GM18498 (cell line): Measurements from ENCODE around the gene TGFBR2.
A peak's percentile ranks its signal among the peaks of the same experiment; 100 is the strongest.

Experiments
- ATAC-seq: cut with Tn5 transposase; IDR thresholded peaks from one replicate; pipeline ENCODE4 v1.9.1; 2021; ENCODE audit warnings: mild to moderate bottlenecking, moderate library complexity; ENCODE audit not compliant: unreplicated experiment

TGFBR2 gene

DNA sequence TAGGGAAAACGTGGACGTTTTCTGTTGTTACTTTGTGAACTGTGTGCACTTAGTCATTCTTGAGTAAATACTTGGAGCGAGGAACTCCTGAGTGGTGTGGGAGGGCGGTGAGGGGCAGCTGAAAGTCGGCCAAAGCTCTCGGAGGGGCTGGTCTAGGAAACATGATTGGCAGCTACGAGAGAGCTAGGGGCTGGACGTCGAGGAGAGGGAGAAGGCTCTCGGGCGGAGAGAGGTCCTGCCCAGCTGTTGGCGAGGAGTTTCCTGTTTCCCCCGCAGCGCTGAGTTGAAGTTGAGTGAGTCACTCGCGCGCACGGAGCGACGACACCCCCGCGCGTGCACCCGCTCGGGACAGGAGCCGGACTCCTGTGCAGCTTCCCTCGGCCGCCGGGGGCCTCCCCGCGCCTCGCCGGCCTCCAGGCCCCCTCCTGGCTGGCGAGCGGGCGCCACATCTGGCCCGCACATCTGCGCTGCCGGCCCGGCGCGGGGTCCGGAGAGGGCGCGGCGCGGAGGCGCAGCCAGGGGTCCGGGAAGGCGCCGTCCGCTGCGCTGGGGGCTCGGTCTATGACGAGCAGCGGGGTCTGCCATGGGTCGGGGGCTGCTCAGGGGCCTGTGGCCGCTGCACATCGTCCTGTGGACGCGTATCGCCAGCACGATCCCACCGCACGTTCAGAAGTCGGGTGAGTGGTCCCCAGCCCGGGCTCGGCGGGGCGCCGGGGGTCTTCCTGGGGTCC is at the start of gene TGFBR2:
Gene TGFBR2, plus strand, starts transcription at position 301 of the 731 bp plus-strand sequence. Its CDS starts 283 bp downstream, at position 584.
- ATAC-seq: peak; percentile 79

DNA sequence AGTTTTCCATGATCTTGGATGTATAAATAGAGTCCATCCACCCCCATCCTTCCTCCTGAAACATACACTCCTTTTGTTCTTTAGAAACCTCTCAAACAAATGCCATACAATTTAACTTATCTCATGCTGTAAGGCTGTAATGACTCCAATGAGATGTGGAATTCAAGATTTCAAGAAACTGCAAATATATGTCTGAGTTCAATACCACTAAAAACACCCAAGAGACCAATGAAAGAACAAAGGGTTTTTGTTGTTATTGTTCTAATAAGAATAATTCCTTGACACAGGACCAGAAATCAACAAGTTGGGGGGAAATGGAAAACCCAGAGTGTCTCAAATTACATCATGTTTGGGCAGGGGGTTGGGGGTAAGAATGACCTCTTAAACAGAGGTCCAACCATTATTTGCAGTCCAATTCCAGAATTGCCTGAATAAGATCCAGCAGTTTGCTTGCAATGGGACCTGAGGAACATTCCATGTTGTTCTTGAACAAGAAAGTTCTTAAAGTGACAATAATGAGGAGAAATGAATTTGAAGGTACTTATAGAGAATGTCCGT is 48.6 kb upstream of the TGFBR2 start:
- ATAC-seq: no peak

- no peak for ATAC-seq
Observed at GRCh38 chr3:30563956-30564355, 42.4 kb upstream of the TGFBR2 start.

DNA sequence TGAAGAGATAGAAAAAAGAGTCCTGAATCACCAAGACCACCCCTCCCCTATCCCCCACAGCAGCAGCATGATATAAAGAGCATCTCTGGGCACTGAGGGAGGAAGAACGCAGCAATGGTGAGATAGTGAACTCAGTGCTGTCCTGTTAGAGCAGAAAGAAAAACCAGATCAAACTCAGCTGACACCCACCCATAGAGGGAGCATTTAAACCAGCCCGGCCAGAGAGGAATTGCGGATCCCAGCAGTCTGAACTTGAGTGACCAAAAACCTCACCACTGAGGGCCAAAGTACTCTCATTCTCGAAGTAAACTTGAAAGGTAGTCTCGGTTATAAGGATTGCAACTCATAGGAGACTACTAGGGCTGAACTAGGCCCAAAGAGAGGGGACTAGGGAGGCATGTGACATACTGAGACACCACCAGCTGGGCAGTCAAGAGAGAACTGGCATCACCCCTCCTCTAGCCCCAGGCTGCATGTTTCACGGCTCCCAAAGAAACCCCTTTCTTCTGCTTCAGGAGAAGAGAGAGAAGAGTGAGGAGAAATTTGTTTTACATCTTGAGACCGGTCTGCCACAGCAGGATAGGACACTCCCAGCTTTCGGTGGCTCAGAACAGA is 39.2 kb upstream of the TGFBR2 start:
- ATAC-seq: no peak

DNA sequence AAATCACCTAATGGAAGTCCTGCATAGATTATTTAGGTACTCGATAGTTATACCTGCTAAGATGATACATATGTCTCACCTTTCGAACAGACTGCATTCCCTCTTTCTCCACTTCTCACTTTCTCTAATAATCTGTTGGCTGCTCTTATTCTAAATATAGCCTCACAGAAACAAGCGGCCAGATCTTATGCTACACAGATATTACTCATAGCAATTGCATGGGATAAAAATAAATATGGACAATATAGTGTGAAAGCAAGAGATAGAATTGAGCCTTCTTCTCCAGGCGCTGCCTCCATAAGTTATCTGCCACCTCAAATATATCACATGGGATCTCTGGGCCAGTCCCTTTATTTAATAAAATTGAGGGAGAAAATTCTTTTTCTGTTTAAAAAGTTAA is 29.5 kb upstream of the TGFBR2 start:
- no peak for ATAC-seq

- ATAC-seq: peak; percentile 91
Observed at GRCh38 chr3:30577788-30578187, 28.6 kb upstream of the TGFBR2 start.

GRCh38 chr3:30578479-30578878 is 27.9 kb upstream of the TGFBR2 start:
- peak; percentile 28 for ATAC-seq

DNA sequence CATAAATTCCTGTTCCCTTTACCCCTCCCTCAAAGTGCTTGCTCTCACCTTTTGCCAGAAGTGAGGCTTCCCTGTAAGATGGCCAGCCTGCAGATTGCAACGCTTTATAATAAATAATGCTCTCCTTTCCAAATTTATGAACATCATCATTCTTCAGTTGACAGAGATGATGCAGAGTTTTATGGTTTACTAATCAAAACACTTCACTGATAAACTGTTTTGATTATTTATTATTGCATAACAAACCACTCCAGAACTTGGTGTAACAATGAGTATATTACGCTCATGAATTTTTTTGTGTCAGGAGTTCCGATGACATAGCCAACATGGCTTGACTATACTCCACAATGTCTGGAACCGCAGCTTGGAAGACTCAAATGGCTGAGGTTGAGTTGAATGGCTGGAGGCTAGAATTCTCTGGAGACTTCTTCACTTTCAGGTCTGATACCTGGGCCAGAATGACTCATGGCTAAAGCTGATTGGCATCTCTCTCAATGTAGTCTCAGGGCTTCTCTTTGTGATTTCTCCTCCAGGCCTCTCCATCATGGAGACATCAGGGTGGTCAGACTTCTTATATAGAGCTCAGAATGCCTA is 27.3 kb upstream of the TGFBR2 start:
- no peak for ATAC-seq

DNA sequence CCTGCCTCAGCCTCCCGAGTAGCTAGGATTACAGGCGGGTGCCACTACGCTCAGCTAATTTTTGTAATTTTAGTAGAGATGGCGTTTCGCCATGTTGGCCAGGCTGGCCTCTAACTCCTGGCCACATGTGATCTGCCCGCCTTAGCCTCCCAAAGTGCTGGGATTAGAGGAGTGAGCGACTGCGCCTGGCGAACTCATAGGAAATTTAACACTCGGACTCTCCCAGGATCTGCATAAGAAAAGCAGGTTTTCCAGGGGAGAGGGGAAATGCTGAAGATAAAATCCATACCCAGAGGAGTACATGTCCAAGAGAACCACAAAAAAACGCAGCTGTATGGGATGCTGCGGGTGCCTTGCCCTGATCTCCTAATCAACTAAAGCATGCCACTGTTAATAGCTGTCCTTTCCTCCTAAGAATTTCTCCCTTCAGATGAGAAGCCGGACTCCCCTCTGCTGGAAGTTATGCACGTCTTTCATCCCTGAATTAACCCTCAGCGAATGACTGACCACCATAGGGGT is 25.3 kb upstream of the TGFBR2 start:
- no peak for ATAC-seq

GRCh38 chr3:30581982-30582381 is 24.4 kb upstream of the TGFBR2 start:
- ATAC-seq: no peak

DNA sequence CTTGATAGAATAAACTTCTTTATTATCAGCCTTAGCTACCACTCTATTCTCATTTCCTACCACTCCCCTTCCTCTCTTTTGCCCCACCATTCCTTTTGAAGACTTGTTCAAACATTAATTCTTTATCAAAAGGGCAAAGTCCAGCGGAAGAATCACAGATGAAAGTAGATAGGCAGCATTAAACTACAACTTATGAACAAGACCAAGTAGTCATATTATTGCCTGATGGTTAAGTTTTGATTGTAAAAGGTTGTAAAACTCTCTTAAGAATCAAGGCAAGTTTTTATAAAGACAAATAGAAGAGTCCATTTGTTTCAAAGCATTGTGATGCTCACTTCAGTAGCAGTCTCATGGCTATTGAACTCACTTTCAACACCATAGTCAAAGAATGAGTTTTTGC is 22.4 kb upstream of the TGFBR2 start:
- ATAC-seq: no peak

DNA sequence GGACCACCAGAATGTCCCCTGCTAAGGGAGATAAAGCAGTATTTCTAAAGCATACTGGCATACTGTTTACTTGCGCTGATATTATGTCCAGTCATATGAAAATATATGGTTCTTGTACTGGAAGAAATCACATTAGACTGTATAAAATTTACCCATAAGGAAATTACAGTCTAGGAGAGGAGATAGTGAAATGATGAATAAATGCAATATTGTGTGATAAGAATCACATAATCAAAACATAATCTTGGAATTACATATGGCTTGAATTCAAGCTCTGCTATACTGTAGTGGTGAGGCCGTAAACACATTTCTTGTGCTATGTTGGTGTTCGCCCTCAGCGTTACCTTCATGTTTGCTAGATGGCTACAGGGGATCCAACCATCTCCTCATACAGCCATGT is 20.7 kb upstream of the TGFBR2 start:
- no peak for ATAC-seq

- no peak for ATAC-seq
Observed at GRCh38 chr3:30586096-30586805, 20.1 kb upstream of the TGFBR2 start.

DNA sequence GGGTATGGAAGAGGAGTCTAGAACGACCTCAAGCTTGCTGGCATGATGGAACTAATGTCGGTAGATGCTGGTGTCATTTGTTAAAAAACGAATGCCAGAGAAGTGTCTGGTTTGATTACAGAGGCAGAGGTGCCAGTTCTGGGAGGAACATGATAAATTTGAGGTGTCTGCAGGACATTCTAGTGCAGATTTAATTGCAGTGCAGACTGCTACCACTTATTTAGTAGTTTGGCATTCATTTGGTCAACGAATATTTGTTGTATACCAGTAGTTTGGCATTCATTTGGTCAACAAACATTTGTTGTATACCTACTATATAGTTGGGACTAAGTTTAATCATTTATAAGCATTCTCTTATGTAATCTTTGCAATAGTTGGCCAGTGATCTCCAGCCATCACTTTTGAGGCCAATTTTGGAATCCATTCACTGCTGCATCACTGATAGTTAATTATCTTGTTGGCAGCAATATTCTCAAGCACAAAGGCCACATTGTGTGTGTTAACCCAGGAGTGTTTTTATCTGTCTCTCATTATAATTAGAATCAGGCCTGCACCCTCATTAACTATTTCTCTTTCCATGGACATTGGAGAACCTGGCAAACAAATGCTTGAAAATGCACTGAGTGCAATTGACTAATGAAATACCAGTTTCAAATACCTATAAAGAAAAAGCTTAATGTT is 19.5 kb upstream of the TGFBR2 start:
- ATAC-seq: no peak

DNA sequence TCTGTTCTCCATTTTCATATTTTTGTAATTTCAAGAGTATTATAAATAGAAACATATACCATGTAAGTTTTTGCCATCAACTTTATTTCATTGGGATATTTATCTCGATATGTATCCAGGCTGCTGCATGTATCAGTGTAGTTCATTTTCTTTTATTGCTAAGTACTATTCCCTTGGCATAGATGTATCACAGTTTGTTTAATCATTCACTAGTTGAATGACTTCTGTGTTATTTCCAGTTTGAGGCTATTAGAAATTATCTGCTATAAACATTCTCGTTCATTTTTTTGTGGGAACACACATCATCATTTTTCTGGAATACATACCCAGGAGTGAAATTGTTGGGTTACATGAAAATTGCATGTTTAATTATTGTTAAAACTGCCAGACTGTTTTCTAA is 18.5 kb upstream of the TGFBR2 start:
- no peak for ATAC-seq

DNA sequence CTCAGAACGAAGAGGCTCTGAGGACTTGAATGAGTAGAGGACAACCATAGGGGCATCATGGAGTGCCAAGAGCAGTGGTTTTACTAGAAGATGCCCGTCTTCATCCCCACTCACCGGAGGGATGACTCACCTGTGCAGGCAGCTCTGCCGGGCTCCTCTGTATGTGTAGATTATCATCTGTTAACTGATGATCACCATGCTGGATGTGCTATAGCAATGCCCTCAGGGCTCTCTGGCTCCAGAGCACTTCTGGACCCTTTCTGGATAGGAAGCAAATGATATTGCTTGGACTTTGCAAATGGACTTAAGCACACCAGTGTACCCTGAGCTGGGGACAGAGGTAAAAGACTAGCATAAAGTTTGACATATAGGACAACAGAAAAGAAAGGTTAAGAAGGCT is 10.2 kb upstream of the TGFBR2 start:
- ATAC-seq: no peak

- no peak for ATAC-seq
Observed at GRCh38 chr3:30597131-30597768, 9.2 kb upstream of the TGFBR2 start.

DNA sequence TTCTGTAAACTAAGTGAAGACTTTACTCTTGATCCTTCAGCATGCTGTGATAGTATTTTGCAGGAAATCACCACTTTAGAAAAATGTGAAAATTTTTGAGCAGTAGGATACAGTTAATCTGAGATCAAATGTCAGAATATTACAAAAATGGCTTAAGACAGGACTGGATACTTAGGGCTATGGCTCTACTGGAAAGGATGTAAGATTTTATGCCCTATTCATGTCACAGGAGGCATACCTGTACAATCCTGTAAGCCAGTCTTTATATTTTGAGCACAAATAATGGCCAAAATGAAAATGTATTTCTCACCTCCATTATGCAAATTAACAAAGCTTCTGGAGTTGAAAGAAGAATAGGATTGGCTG is 8.6 kb upstream of the TGFBR2 start:
- ATAC-seq: no peak

DNA sequence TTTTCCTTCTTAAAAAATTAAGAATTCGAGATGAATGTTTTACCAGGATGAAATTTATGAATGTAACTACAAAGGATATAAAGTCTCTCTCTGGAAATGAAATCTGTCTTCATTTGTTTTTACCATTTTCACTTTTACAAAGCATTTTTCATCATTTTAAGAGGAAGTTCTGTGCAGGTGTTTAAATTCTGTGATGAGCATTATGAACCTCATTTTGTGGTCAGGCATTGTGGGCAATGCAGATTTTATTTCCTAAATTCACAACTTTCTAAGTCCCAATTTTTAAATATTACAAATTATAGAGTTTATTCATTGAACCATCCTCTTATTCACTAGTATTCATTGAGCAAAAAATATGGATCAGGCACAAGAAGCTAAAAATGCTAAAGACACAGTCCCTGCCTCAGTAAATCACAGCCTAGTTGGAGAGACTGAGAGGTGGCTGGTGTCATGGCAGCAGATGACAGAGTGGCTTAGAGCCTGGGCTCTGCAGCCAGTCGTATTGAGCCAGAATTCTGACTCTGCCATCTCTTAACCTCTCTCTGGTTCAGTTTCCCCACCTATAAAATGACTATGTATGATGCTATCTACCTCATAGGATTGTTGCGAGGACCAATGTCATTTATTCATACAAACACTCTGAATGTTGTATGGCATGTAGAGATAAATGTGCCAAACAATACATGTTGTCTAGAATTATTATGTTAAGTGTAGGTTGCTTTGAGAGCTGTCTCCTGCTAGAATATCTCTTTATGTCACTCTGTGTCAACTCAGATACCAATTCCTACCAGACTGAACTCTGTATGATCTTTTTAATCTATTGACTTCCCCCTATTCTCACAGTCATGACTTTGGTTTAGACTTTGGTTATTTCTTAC is 7.5 kb upstream of the TGFBR2 start:
- no peak for ATAC-seq
